Psoas muscle (tissue), 8 donors: ENCODE measurements around the gene TFDP1. TPM values are rescaled to one million over a fixed set of nuclear protein-coding genes. Genes with fewer than 3 reads are reported as not detected.
A peak's percentile ranks its signal among the peaks of the same experiment; 100 is the strongest.

ENCODE experiments used
- ATAC-seq, 4 donors: fragments of 200-7000 bp; cut with Tn5 transposase; one replicate each; pipeline ENCODE4 v1.9.1; 2020; ENCODE audit warnings: moderate library complexity in 3 of 4, mild to moderate bottlenecking in 2 of 4
- DNase-seq, 2 donors: peaks; one replicate each; pipeline ENCODE4 v3.0.0-alpha.2; 2020
- H3K27ac ChIP-seq: fragments of 200-600 bp; one replicate; pipeline ENCODE4 v1.8.0; 2022
- H3K27me3 ChIP-seq, 3 donors: fragments of 200-600 bp in 1 of 3; one replicate each; pipeline versions ENCODE4 v1.6.1 to v1.8.0; 2013 to 2022; ENCODE audit warnings: low read length in 2 of 3, mild to moderate bottlenecking in 2 of 3, moderate library complexity in 1 of 3; ENCODE audit not compliant: insufficient read depth in 3 of 3
- H3K36me3 ChIP-seq, 2 donors: fragments of 200-600 bp in 1 of 2; one replicate each; pipeline versions ENCODE4 v1.6.1 to v1.8.0; 2013 to 2022; ENCODE audit warnings: low read depth in 1 of 2, mild to moderate bottlenecking in 1 of 2, moderate library complexity in 1 of 2; ENCODE audit not compliant: insufficient read depth in 1 of 2
- H3K4me1 ChIP-seq: fragments of 200-600 bp; one replicate; pipeline ENCODE4 v1.8.0; 2022
- H3K4me3 ChIP-seq: fragments of 200-600 bp; one replicate; pipeline ENCODE4 v1.8.0; 2022; ENCODE audit warnings: mild to moderate bottlenecking
- H3K9me3 ChIP-seq: fragments of 200-600 bp; one replicate; pipeline ENCODE4 v1.8.0; 2022
- CTCF ChIP-seq: fragments of 200-600 bp; IDR thresholded peaks from one replicate; pipeline ENCODE4 v1.8.0; 2022; ENCODE audit warnings: antibody characterized with exemption
- WGBS, 3 donors: extraction: QIAGEN DNeasy Blood & Tissue Kit; methylation state at CpG; one replicate each; pipeline versions ENCODE4 v1.1.6 to v1.1.7; 2013; 5-methylcytosine and 5-hydroxymethylcytosine counted together
- intact Hi-C, 2 donors: fragments of 100-400 bp; cut with DNase I; formaldehyde crosslinking; loops; one replicate each; pipeline versions ENCODE4 v1.11.0 to v1.14.2; 2022
- long read RNA-seq, 2 donors: library from polyadenylated mRNA; unstranded; transcript quantifications; one replicate each; pipeline ENCODE4 v2.0.0, GENCODE V29; 2021
- polyA plus RNA-seq, 3 donors: library from polyadenylated mRNA; stranded (reverse); fragments of 200-250 nt; gene quantifications; one replicate each; pipeline ENCODE4 v1.2.3, GENCODE V29; 2013
- total RNA-seq, 4 donors: library from RNA; stranded (reverse); fragmentation: NEBNext Ultra II Directional in 2 of 4; extraction: Animal tissue kit (Norgen Biotek cat#: 25700) in 2 of 4; gene quantifications; one replicate each; pipeline versions ENCODE4 v1.2.1 to v1.2.4, GENCODE V29; 2021 to 2023
- donor health status: healthy with polysubstance abuse.
- donor health status: DM: no; HTN: no; CAD: no; lungs with moderate emphysema.
- donor health status: Bipolar disorder and iron deficiency.
- donor health status: healthy.
- donor health status: DM: yes; HTN: yes; CAD: no.
- donor health status: DM: no; HTN: no; CAD: no.
- donor health status: DM: no; HTN: no; CAD: no.
- donor health status: DM: yes; HTN: yes; CAD: no.

The TFDP1 gene
- total RNA-seq (10 to 100 TPM; 27.3 to 37.2 (median 31.6) TPM), polyA plus RNA-seq (10 to 100 TPM; 18.8 to 40.2 (median 31.4) TPM)
- long read RNA-seq, donor 1, transcript TFDP1-201 (12 exons, 2,648 nt) = major isoform, 26 of 59 reads
- long read RNA-seq, donor 1, partial matches to known transcripts = 3 of 59 reads
- long read RNA-seq, donor 1, other reads (novel, unspliced or antisense) = 29 of 59 reads
- long read RNA-seq, donor 2, transcript TFDP1-201 (12 exons, 2,648 nt) = major isoform, 48 of 83 reads
- long read RNA-seq, donor 2, partial matches to known transcripts = 6 of 83 reads
- long read RNA-seq, donor 2, other reads (novel, unspliced or antisense) = 28 of 83 reads

GRCh38 chr13:113584205-113584869, at the start of gene TFDP1:
Gene TFDP1, plus strand, starts transcription at chr13:113584753. Its CDS starts 1,085 bp downstream, at chr13:113585838.
- DNase-seq = peak; percentile 63 to 79
- TF ChIP-seq CTCF = no peak
- ATAC-seq = peak; percentile 82 to 88 (median 87)
- Histone ChIP-seq H3K4me1 (peaks cover 4% of the 10 kb centered on the region), H3K27ac (no peak within 1 kb of the TSS), H3K27me3 (no peaks in the 10 kb centered on the region), H3K9me3 (no peaks in the 10 kb centered on the region), H3K36me3 (peaks cover 0 to 10% of the 10 kb centered on the region in 2 donors), H3K4me3 (peak within 1 kb of the TSS; percentile 71)
- intact Hi-C loops = no loop called here
- 2 to 5% (median 2%) methylated on average over 41 to 91 of the region's 92 CpGs for WGBS, 3 donors

GRCh38 chr13:113535381-113535781, 49.2 kb upstream of the TFDP1 start:
- no peaks in the 10 kb centered on the region for H3K9me3 ChIP-seq
- intact Hi-C loops = no loop called here
- 92 to 97% (median 95%) methylated on average over 13 of the region's 13 CpGs for WGBS, 3 donors
- DNase-seq (no peak), ATAC-seq (no peak)
- no peaks in the 10 kb centered on the region for H3K4me1 ChIP-seq
- no peak overlapping the region for H3K27ac ChIP-seq
- TF ChIP-seq CTCF = no peak
- peaks cover 0 to 35% of the 10 kb centered on the region in 2 donors for H3K36me3 ChIP-seq
- H3K4me3 ChIP-seq = no peak overlapping the region
- H3K27me3 ChIP-seq = no peaks in the 10 kb centered on the region

- H3K27ac ChIP-seq = no peak overlapping the region
- no peaks in the 10 kb centered on the region for H3K4me1 ChIP-seq
- ATAC-seq (no peak), DNase-seq (no peak)
- TF ChIP-seq CTCF = no peak
- H3K27me3 ChIP-seq = no peaks in the 10 kb centered on the region
- H3K9me3 ChIP-seq = no peaks in the 10 kb centered on the region
- no peak overlapping the region for H3K4me3 ChIP-seq
- WGBS, 3 donors = 83 to 88% (median 84%) methylated on average over 18 of the region's 18 CpGs
- H3K36me3 ChIP-seq = peaks cover 0 to 33% of the 10 kb centered on the region in 2 donors
- intact Hi-C loops = no loop called here
Observed at GRCh38 chr13:113536461-113537110, 48.0 kb upstream of the TFDP1 start.

GRCh38 chr13:113537205-113537604, 47.3 kb upstream of the TFDP1 start:
- H3K36me3 ChIP-seq = peaks cover 0 to 29% of the 10 kb centered on the region in 2 donors
- no peaks in the 10 kb centered on the region for H3K9me3 ChIP-seq
- TF ChIP-seq CTCF = no peak
- DNase-seq = no peak
- ATAC-seq = no peak
- H3K4me3 ChIP-seq = no peak overlapping the region
- H3K27ac ChIP-seq = no peak overlapping the region
- no peaks in the 10 kb centered on the region for H3K27me3 ChIP-seq
- 93 to 95% (median 95%) methylated on average over 19 of the region's 19 CpGs for WGBS, 3 donors
- intact Hi-C loops = no loop called here
- H3K4me1 ChIP-seq = no peaks in the 10 kb centered on the region
